ENCODE measurements around the gene SIGLEC14. TPM values are rescaled to one million over a fixed set of nuclear protein-coding genes. Genes with fewer than 3 reads are reported as not detected.

The SIGLEC14 gene
- total RNA-seq, 1 experiment from 2014 or later, result not detected

GRCh38 chr19:51595190-51596175 lies 51.1 kb downstream of the SIGLEC14 start:
- no peak for TF ChIP-seq POLR2AphosphoS5 (IDR thresholded peaks at IDR 0.05; ENCODE audit: low read depth, low read length)
- Histone ChIP-seq H3K4me3 (ENCODE audit: low read depth in 2 of 2, low read length in 2 of 2) (no peak overlapping the region), H3K27ac (ENCODE audit: low read length) (no peak overlapping the region), H3K4me1 (ENCODE audit: control insufficient read depth, insufficient read depth, low read length) (no peaks in the 10 kb centered on the region), H3K27me3 (ENCODE audit: control insufficient read depth, insufficient read depth, low read length) (no peaks in the 10 kb centered on the region), H3K9me3 (ENCODE audit: control insufficient read depth, insufficient read depth, low read depth, low read length) (no peaks in the 10 kb centered on the region), H3K36me3 (ENCODE audit: control insufficient read depth, insufficient read depth, low read length) (no peaks in the 10 kb centered on the region)
- CTCF ChIA-PET, result no interaction called here
- ATAC-seq (no peak), DNase-seq (ENCODE audit: low read depth, low spot score) (no peak)
- intact Hi-C loops (cut with micrococcal nuclease; ENCODE audit: unreplicated experiment), result no loop called here
- POLR2A ChIA-PET, result no interaction called here
- in situ Hi-C loops (cut with HindIII; ENCODE audit: low pct_unique_long_range_greater_than_20kb, low sequenced_read_pairs), result no loop called here
- no TSS peak for BruUV-seq (replicated peaks)

- ChIA-PET POLR2A (no interaction called here), CTCF (no interaction called here)
- DNase-seq (ENCODE audit: low read depth, low spot score), result no peak
- no TSS peak for BruUV-seq (replicated peaks)
- Histone ChIP-seq H3K4me1 (ENCODE audit: control insufficient read depth, insufficient read depth, low read length) (no peaks in the 10 kb centered on the region), H3K27me3 (ENCODE audit: control insufficient read depth, insufficient read depth, low read length) (no peaks in the 10 kb centered on the region), H3K27ac (ENCODE audit: low read length) (no peak overlapping the region; the same call in 1 of the 2 replicates), H3K4me3 (ENCODE audit: low read depth in 2 of 2, low read length in 2 of 2) (peak overlapping the region; percentile 65 to 74), H3K9me3 (ENCODE audit: control insufficient read depth, insufficient read depth, low read depth, low read length) (no peaks in the 10 kb centered on the region), H3K36me3 (ENCODE audit: control insufficient read depth, insufficient read depth, low read length) (no peaks in the 10 kb centered on the region)
- intact Hi-C loops (cut with micrococcal nuclease; ENCODE audit: unreplicated experiment) (no loop called here), in situ Hi-C loops (cut with HindIII; ENCODE audit: low pct_unique_long_range_greater_than_20kb, low sequenced_read_pairs) (no loop called here)
- no peak for TF ChIP-seq REST (IDR thresholded peaks at IDR 0.05; ENCODE audit: insufficient read depth in 1 of 2, low read depth in 2 of 2, low read length in 1 of 2)
- no peak for TF ChIP-seq TCF7L2 (IDR thresholded peaks at IDR 0.05; ENCODE audit: low read depth, low read length)
- no peak for TF ChIP-seq SIN3A (IDR thresholded peaks at IDR 0.05; ENCODE audit: borderline replicate concordance, insufficient read depth, low read depth, low read length)
- TF ChIP-seq CTCF (IDR thresholded peaks at IDR 0.05), result no peak
- TF ChIP-seq POLR2AphosphoS5 (IDR thresholded peaks at IDR 0.05; ENCODE audit: low read depth, low read length), result no peak
- ATAC-seq, result no peak
Observed at GRCh38 chr19:51594774-51595109, 51.9 kb downstream of the SIGLEC14 start.
